Fibroblast of lung (primary cell): Measurements from ENCODE around the gene ASXL2. TPM values are rescaled to one million over a fixed set of nuclear protein-coding genes. Genes with fewer than 3 reads are reported as not detected.

ENCODE experiments used
- DNase-seq, 2 donors: peaks; one replicate each; pipeline versions ENCODE4 v3.0.0 to v3.0.0-alpha.2; 2010; ENCODE audit warnings: low read depth in 2 of 2
- H2AFZ ChIP-seq: 2 replicates; pipeline ENCODE4 v1.5.1; 2012; ENCODE audit warnings: low read length, control low read depth, inconsistent platforms
- H3K27ac ChIP-seq: 2 replicates; pipeline ENCODE4 v1.5.1; 2011; ENCODE audit warnings: low read length, control low read depth; ENCODE audit not compliant: insufficient read depth
- H3K27me3 ChIP-seq: 2 replicates; pipeline ENCODE4 v1.5.1; 2011; ENCODE audit warnings: mild to moderate bottlenecking, low read length; ENCODE audit not compliant: control insufficient read depth, insufficient read depth
- H3K36me3 ChIP-seq: 2 replicates; pipeline ENCODE4 v1.5.1; 2011; ENCODE audit warnings: low read length; ENCODE audit not compliant: control insufficient read depth, insufficient read depth
- H3K4me1 ChIP-seq: 2 replicates; pipeline ENCODE4 v1.5.1; 2011; ENCODE audit warnings: low read length; ENCODE audit not compliant: control insufficient read depth, insufficient read depth; ENCODE audit errors: extremely low read depth
- H3K4me2 ChIP-seq: 2 replicates; pipeline ENCODE4 v1.5.1; 2011; ENCODE audit warnings: low read length, control low read depth; ENCODE audit not compliant: insufficient read depth; ENCODE audit errors: extremely low read depth
- H3K4me3 ChIP-seq, 4 experiments: fragments of 200-600 bp in 1 of 4; sonication (generic) in 1 of 4; replicated peaks in 1 of 4; 2 replicates each; pipeline ENCODE4 v1.5.1; 2011 to 2016; ENCODE audit warnings: low read length in 4 of 4, low read depth in 3 of 4, mild to moderate bottlenecking in 3 of 4, control low read depth in 2 of 4, inconsistent platforms in 1 of 4, mixed read lengths in 1 of 4; ENCODE audit not compliant: insufficient read depth in 1 of 4; ENCODE audit errors: control extremely low read depth in 1 of 4
- H3K79me2 ChIP-seq: 2 replicates; pipeline ENCODE4 v1.5.1; 2012; ENCODE audit warnings: mild to moderate bottlenecking, low read length, inconsistent platforms; ENCODE audit not compliant: control insufficient read depth, insufficient read depth
- H3K9ac ChIP-seq: 2 replicates; pipeline ENCODE4 v1.5.1; 2011; ENCODE audit warnings: mild to moderate bottlenecking, low read length, control low read depth; ENCODE audit not compliant: insufficient read depth
- H3K9me3 ChIP-seq: 2 replicates; pipeline ENCODE4 v1.5.1; 2012; ENCODE audit warnings: low read depth, low read length; ENCODE audit not compliant: control insufficient read depth, insufficient read depth
- H4K20me1 ChIP-seq: 2 replicates; pipeline ENCODE4 v1.5.1; 2011; ENCODE audit warnings: low read length; ENCODE audit not compliant: control insufficient read depth, insufficient read depth; ENCODE audit errors: extremely low read depth
- EZH2 ChIP-seq: IDR thresholded peaks from 2 replicates; pipeline ENCODE4 v1.5.1; 2012; ENCODE audit warnings: low read length, control low read depth, mild to moderate bottlenecking; ENCODE audit errors: missing control alignments
- polyA plus RNA-seq, 2 donors: library from polyadenylated mRNA; depleted of rRNA in 1 of 2; stranded (reverse) in 1 of 2; unstranded in 1 of 2; fragments of >200 nt; gene quantifications; 2 replicates each; pipeline ENCODE4 v1.2.1, GENCODE V29; 2011 to 2012; ENCODE audit warnings: missing spikeins in 1 of 2
- total RNA-seq: library from RNA; depleted of rRNA; stranded (reverse); fragments of >200 nt; gene quantifications from 2 replicates; pipeline ENCODE4 v1.2.1, GENCODE V29; 2014
- TF ChIP-seq, protein P1 (sequence below), 2 donors: IDR thresholded peaks in 1 of 2; conservative IDR thresholded peaks in 1 of 2; 1 replicate in 1 of 2; 2 replicates in 1 of 2; pipeline ENCODE4 v1.5.1; 2011 to 2012; ENCODE audit warnings: low read length in 2 of 2, control low read depth in 1 of 2, inconsistent platforms in 1 of 2, low read depth in 1 of 2, mild to moderate bottlenecking in 1 of 2

ASXL2 gene
- total and polyA plus RNA-seq, 2 donors (not counting 1 experiment from before 2014, with no cell fraction given) = 5.9 to 16.6 TPM

DNA sequence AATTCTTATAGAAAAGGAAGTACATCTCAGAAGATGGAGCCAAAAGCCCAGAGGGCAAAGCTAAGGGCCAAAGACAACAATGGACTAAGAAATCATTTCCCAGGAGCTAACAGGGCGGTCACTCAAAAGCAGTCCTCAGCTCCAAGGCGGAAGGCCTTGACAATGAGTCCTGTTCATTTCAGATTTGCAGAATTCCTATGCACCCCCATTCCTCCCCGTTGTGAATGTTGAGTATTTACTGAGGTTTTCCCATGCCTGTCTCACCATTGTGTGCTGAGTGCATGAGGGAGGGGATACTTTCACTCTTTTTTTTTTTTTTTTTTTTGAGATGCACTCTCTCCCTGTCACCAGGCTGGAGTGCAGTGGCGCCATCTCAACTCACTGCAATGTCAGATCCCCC lies 186.1 kb downstream of the ASXL2 start:
- no peaks in the 10 kb centered on the region for H3K36me3 ChIP-seq
- H3K4me1 ChIP-seq = no peaks in the 10 kb centered on the region
- TF ChIP-seq EZH2 = no peak
- TF ChIP-seq, protein P1, sequence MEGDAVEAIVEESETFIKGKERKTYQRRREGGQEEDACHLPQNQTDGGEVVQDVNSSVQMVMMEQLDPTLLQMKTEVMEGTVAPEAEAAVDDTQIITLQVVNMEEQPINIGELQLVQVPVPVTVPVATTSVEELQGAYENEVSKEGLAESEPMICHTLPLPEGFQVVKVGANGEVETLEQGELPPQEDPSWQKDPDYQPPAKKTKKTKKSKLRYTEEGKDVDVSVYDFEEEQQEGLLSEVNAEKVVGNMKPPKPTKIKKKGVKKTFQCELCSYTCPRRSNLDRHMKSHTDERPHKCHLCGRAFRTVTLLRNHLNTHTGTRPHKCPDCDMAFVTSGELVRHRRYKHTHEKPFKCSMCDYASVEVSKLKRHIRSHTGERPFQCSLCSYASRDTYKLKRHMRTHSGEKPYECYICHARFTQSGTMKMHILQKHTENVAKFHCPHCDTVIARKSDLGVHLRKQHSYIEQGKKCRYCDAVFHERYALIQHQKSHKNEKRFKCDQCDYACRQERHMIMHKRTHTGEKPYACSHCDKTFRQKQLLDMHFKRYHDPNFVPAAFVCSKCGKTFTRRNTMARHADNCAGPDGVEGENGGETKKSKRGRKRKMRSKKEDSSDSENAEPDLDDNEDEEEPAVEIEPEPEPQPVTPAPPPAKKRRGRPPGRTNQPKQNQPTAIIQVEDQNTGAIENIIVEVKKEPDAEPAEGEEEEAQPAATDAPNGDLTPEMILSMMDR (conservative IDR thresholded peaks at IDR 0.05 in 1 of 2, IDR thresholded peaks at IDR 0.05 in 1 of 2; ENCODE audit: low read depth in 1 of 2, low read length in 2 of 2) = no peak
- no peaks in the 10 kb centered on the region for H3K79me2 ChIP-seq
- H3K4me2 ChIP-seq = no peak overlapping the region
- H3K4me3 ChIP-seq = no peak overlapping the region
- no peaks in the 10 kb centered on the region for H4K20me1 ChIP-seq
- peaks cover under 1% of the 10 kb centered on the region for H3K27me3 ChIP-seq
- no peaks in the 10 kb centered on the region for H3K9me3 ChIP-seq
- no peak overlapping the region for H3K27ac ChIP-seq
- DNase-seq = no peak
- no peak overlapping the region for H2AFZ ChIP-seq
- no peak overlapping the region for H3K9ac ChIP-seq

DNA sequence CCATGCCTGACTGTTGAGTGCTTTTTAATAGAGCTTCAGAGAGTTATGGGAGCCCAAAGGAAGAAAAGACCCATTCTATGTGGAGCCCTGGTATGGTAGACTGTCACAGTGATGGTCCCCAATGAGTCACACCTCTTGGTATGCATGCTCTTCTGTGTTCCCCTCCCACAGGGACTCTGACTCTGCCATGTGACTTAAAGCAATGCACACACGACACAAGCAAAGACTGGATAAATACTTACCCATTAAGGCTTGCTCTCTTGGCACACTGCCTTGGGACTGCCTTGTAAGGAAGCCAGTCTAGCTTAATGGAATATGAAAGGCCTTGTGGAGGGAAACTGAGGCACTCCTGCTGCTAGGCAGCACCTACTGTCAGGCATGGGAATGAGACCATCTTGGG lies 188.2 kb downstream of the ASXL2 start:
- DNase-seq = peak in 1 of 2 donors; percentile 43
- no peak for TF ChIP-seq EZH2
- TF ChIP-seq, protein P1 (conservative IDR thresholded peaks at IDR 0.05 in 1 of 2, IDR thresholded peaks at IDR 0.05 in 1 of 2; ENCODE audit: low read depth in 1 of 2, low read length in 2 of 2) = no peak
- H3K9me3 ChIP-seq = no peaks in the 10 kb centered on the region

GRCh38 chr2:25688236-25688635 lies 190.1 kb downstream of the ASXL2 start:
- no peak for DNase-seq
- TF ChIP-seq, protein P1 (conservative IDR thresholded peaks at IDR 0.05 in 1 of 2, IDR thresholded peaks at IDR 0.05 in 1 of 2; ENCODE audit: low read depth in 1 of 2, low read length in 2 of 2) = no peak
- TF ChIP-seq EZH2 = no peak
- no peaks in the 10 kb centered on the region for H3K4me1 ChIP-seq
- H3K4me3 ChIP-seq = no peak overlapping the region
- no peaks in the 10 kb centered on the region for H3K27me3 ChIP-seq
- no peak overlapping the region for H3K9ac ChIP-seq
- H3K36me3 ChIP-seq = no peaks in the 10 kb centered on the region
- no peaks in the 10 kb centered on the region for H3K9me3 ChIP-seq
- H3K27ac ChIP-seq = no peak overlapping the region
- H3K79me2 ChIP-seq = no peaks in the 10 kb centered on the region
- H3K4me2 ChIP-seq = no peak overlapping the region
- no peak overlapping the region for H2AFZ ChIP-seq
- H4K20me1 ChIP-seq = no peaks in the 10 kb centered on the region

More for the DNA sequence above, 188.2 kb downstream of the ASXL2 start:
- H4K20me1 ChIP-seq = no peaks in the 10 kb centered on the region
- no peak overlapping the region for H3K27ac ChIP-seq
- H3K4me3 ChIP-seq = no peak overlapping the region
- no peaks in the 10 kb centered on the region for H3K36me3 ChIP-seq
- no peak overlapping the region for H2AFZ ChIP-seq
- no peaks in the 10 kb centered on the region for H3K27me3 ChIP-seq
- H3K9ac ChIP-seq = no peak overlapping the region
- H3K79me2 ChIP-seq = no peaks in the 10 kb centered on the region
- no peak overlapping the region for H3K4me2 ChIP-seq
- no peaks in the 10 kb centered on the region for H3K4me1 ChIP-seq
